KMS-11 (cell line): ENCODE data around the gene OXLD1.

Experiments used
- H2AFZ ChIP-seq: fragments of 200-600 bp; sonication (generic); 2 replicates; pipeline ENCODE4 v1.6.1; 2016; ENCODE audit warnings: antibody characterized with exemption, mixed run types, low read depth
- H3K27ac ChIP-seq: fragments of 200-600 bp; sonication (generic); 2 replicates; pipeline ENCODE4 v1.6.1; 2016; ENCODE audit warnings: mild to moderate bottlenecking, mixed run types
- H3K27me3 ChIP-seq: fragments of 200-600 bp; sonication (generic); 2 replicates; pipeline ENCODE4 v1.6.1; 2017; ENCODE audit warnings: mild to moderate bottlenecking, low read depth, mixed run types, moderate library complexity; ENCODE audit not compliant: insufficient read depth
- H3K36me3 ChIP-seq: fragments of 200-600 bp; sonication (generic); 2 replicates; pipeline ENCODE4 v1.6.1; 2017; ENCODE audit warnings: mild to moderate bottlenecking, mixed run types; ENCODE audit not compliant: insufficient read depth
- H3K4me1 ChIP-seq: fragments of 200-600 bp; sonication (generic); 2 replicates; pipeline ENCODE4 v1.6.1; 2016; ENCODE audit warnings: mild to moderate bottlenecking, low read depth, mixed run types; ENCODE audit not compliant: poor library complexity, severe bottlenecking
- H3K4me2 ChIP-seq: fragments of 200-600 bp; sonication (generic); 2 replicates; pipeline ENCODE4 v1.7.0; 2016; ENCODE audit warnings: mild to moderate bottlenecking, mixed run types
- H3K4me3 ChIP-seq: fragments of 200-600 bp; sonication (generic); IDR thresholded peaks from 2 replicates; pipeline ENCODE4 v1.6.1; 2017; ENCODE audit warnings: low read depth, low read length, mixed read lengths; ENCODE audit not compliant: insufficient read depth
- H3K79me2 ChIP-seq: fragments of 200-600 bp; sonication (generic); 2 replicates; pipeline ENCODE4 v1.6.1; 2016; ENCODE audit warnings: low read depth, mixed run types; ENCODE audit not compliant: insufficient read depth
- H3K9ac ChIP-seq: fragments of 200-600 bp; sonication (generic); 2 replicates; pipeline ENCODE4 v1.6.1; 2016; ENCODE audit warnings: mild to moderate bottlenecking, mixed run types
- H4K20me1 ChIP-seq: fragments of 200-600 bp; sonication (generic); 2 replicates; pipeline ENCODE4 v1.6.1; 2016; ENCODE audit warnings: mild to moderate bottlenecking, mixed run types; ENCODE audit not compliant: insufficient read depth
- TF ChIP-seq, protein P1 (sequence below): fragments of 200-600 bp; sonication (generic); conservative IDR thresholded peaks from 2 replicates; pipeline ENCODE4 v1.6.1; 2017; ENCODE audit warnings: low read depth, mild to moderate bottlenecking, antibody characterized with exemption, low read length, moderate library complexity, mixed read lengths

The OXLD1 gene

DNA sequence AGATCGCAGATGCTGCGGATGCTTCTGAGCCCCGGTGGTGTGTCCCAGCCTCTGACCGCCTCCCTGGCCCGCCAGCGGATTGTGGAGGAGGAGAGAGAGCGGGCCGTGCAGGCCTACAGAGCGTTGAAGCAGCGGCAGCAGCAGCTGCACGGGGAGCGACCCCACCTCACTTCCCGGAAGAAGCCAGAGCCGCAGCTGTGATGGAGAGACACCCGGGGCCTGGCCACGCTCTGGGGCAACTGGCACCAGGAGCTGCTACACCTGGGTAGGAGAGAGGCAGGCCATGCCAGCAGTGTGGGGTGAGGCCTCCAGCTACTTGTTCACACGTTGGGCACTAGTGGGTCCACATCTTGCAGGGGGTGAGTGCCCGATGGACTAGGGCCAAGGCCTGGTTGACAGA lies 6.1 kb upstream of the OXLD1 start:
- peaks cover 18% of the 10 kb centered on the region for H3K79me2 ChIP-seq
- no peaks in the 10 kb centered on the region for H3K27me3 ChIP-seq
- no peaks in the 10 kb centered on the region for H4K20me1 ChIP-seq
- TF ChIP-seq, protein P1, sequence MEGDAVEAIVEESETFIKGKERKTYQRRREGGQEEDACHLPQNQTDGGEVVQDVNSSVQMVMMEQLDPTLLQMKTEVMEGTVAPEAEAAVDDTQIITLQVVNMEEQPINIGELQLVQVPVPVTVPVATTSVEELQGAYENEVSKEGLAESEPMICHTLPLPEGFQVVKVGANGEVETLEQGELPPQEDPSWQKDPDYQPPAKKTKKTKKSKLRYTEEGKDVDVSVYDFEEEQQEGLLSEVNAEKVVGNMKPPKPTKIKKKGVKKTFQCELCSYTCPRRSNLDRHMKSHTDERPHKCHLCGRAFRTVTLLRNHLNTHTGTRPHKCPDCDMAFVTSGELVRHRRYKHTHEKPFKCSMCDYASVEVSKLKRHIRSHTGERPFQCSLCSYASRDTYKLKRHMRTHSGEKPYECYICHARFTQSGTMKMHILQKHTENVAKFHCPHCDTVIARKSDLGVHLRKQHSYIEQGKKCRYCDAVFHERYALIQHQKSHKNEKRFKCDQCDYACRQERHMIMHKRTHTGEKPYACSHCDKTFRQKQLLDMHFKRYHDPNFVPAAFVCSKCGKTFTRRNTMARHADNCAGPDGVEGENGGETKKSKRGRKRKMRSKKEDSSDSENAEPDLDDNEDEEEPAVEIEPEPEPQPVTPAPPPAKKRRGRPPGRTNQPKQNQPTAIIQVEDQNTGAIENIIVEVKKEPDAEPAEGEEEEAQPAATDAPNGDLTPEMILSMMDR: no peak
- no peak overlapping the region for H2AFZ ChIP-seq
- no peak overlapping the region for H3K27ac ChIP-seq
- H3K4me2 ChIP-seq: no peak overlapping the region
- peaks cover 11% of the 10 kb centered on the region for H3K4me1 ChIP-seq
- no peak overlapping the region for H3K9ac ChIP-seq
- no peak overlapping the region for H3K4me3 ChIP-seq
- peaks cover 5% of the 10 kb centered on the region; the same call in 1 of the 2 replicates for H3K36me3 ChIP-seq

DNA sequence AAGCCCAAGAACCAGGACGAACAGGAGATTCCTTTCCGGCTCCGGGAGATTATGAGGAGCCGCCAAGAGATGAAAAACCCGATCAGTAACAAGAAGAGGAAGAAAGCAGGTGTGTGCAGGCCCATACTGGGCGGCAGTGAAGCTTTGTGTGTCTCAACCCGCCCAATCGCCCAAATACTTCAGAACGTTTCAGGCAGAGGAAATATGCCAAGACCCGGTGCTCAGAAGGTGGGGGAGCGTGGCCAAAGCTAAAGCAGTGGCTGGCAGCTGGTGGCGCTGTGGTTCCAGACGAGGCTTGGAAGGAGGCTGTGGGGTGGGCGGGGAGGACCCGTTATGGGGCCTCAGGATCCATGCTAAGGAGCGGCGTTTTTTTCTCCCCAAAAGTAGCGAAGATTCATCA lies 1.3 kb upstream of the OXLD1 start:
- Histone ChIP-seq H3K79me2 (peaks cover 42% of the 10 kb centered on the region), H3K4me2 (peak overlapping the region; percentile 97), H3K4me1 (peaks cover 24% of the 10 kb centered on the region), H3K36me3 (peaks cover 5% of the 10 kb centered on the region; the same call in 1 of the 2 replicates), H3K9ac (no peak overlapping the region; the same call in 1 of the 2 replicates), H2AFZ (no peak overlapping the region), H3K27me3 (no peaks in the 10 kb centered on the region), H3K27ac (no peak overlapping the region), H4K20me1 (no peaks in the 10 kb centered on the region), H3K4me3 (no peak overlapping the region)
- TF ChIP-seq, protein P1: no peak

DNA sequence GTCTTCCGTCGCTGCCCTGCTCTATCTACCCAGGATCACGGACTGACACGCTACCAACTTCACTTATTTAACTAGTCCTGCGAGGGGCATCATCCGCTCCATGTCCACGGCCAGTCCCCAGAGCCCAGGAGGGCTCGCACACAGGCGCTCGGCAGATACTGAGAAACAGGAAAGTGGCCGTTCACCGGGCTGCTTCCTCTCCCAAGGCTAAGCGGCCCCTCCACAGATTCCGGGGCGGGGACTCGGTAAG lies 388 bp downstream of the OXLD1 start:
- Histone ChIP-seq H2AFZ (peak overlapping the region; percentile 61), H3K9ac (peak overlapping the region; percentile 87), H3K36me3 (peaks cover 5% of the 10 kb centered on the region; the same call in 1 of the 2 replicates), H3K27me3 (no peaks in the 10 kb centered on the region), H3K27ac (peak overlapping the region; percentile 73), H3K4me2 (peak overlapping the region; percentile 94), H3K4me1 (peaks cover 24% of the 10 kb centered on the region), H3K4me3 (no peak overlapping the region), H4K20me1 (no peaks in the 10 kb centered on the region), H3K79me2 (peaks cover 42% of the 10 kb centered on the region)
- TF ChIP-seq, protein P1: no peak

DNA sequence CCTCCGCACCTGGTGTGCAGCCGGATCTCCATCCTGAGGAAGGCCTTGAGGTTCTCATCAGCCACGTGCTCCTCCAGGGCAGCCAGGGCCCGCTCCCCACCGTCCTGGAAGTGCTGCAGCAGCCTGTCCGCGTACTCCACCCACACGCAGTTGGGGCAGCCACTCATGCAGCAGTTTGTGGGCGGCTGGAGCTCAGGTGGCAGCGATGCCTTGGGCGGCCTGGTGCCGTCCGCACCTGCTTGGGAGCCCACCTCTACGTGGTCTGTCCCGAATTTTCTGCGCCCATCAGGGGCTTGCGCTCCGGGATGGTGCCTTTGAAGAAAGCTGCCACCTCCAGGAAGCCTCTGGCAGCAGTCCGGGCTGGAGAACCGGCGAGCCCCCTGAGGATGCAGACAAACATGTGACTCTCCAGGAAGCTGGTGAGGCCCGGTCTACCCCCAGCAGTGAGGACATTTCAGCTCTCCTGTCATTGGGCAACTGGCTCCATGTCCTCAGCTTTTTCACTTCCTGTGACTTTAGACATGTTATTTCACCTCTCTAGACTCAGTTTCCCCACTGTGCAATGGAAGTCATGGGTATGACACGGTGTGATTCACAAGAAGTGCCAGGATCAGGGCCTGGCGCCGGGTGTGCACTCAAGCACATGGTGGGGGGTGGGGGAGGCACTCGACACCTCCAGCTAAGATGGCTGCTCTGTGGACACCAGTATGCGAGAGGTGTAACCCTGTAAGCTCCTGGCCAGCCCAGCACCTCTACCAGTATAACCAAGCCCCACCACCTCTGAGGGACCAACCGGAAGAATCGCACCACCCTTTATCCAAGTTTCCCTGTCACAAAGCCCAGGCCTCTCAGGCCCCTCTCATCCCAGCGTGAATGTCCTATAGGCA lies 957 bp downstream of the OXLD1 start:
- H3K79me2 ChIP-seq: peaks cover 42% of the 10 kb centered on the region
- H2AFZ ChIP-seq: peak overlapping the region; percentile 61; the same call in 1 of the 2 replicates
- TF ChIP-seq, protein P1: no peak

More for the DNA sequence above, 957 bp downstream of the OXLD1 start:
- Histone ChIP-seq H3K4me1 (peaks cover 24% of the 10 kb centered on the region), H4K20me1 (no peaks in the 10 kb centered on the region), H3K27ac (peak overlapping the region; percentile 73), H3K27me3 (no peaks in the 10 kb centered on the region), H3K9ac (peak overlapping the region; percentile 87), H3K4me2 (peak overlapping the region; percentile 94), H3K36me3 (peaks cover 5% of the 10 kb centered on the region; the same call in 1 of the 2 replicates), H3K4me3 (no peak overlapping the region)
